RPMI7951 (cell line): ENCODE results near the gene PPP1R12B. TPM values are rescaled to one million over a fixed set of nuclear protein-coding genes. Genes with fewer than 3 reads are reported as not detected.
"Not testable (repeated sequence)": the region's sequence is repeated elsewhere in the genome, so short reads cannot be mapped to it uniquely, and the experiment has no call there.

Source experiments
- DNase-seq: peaks from one replicate; pipeline ENCODE4 v3.0.0-alpha.2; 2012; ENCODE audit warnings: low read depth
- total RNA-seq: library from RNA; depleted of rRNA; stranded (reverse); fragments of >200 nt; shearing (Covaris generic); gene quantifications from 2 replicates; pipeline ENCODE4 v1.2.3, GENCODE V29; 2014

The PPP1R12B gene
- total RNA-seq, 1 experiment from 2014 or later, result 11.2 TPM

- DNase-seq, result no peak
Measured at GRCh38 chr1:202452508-202452907, 104.0 kb downstream of the PPP1R12B start.

- peak; percentile 66 for DNase-seq
Measured at GRCh38 chr1:202456372-202457169, 108.1 kb downstream of the PPP1R12B start.

- DNase-seq, result not testable (repeated sequence)
Measured at GRCh38 chr1:202458651-202459050, 110.2 kb downstream of the PPP1R12B start.

GRCh38 chr1:202459470-202460142 is 111.1 kb downstream of the PPP1R12B start:
- DNase-seq, result peak; percentile 49

- peak; percentile 68 for DNase-seq
Measured at GRCh38 chr1:202460143-202460495, 111.6 kb downstream of the PPP1R12B start.

GRCh38 chr1:202462342-202463076 is 114.0 kb downstream of the PPP1R12B start:
- no peak for DNase-seq

GRCh38 chr1:202464153-202464742 is 115.7 kb downstream of the PPP1R12B start:
- peak; percentile 4 for DNase-seq

GRCh38 chr1:202465644-202466270 is 117.3 kb downstream of the PPP1R12B start:
- not testable (repeated sequence) for DNase-seq

- DNase-seq, result not testable (repeated sequence)
Measured at GRCh38 chr1:202466339-202466738, 117.8 kb downstream of the PPP1R12B start.

GRCh38 chr1:202467381-202467780 is 118.9 kb downstream of the PPP1R12B start:
- DNase-seq, result not testable (repeated sequence)

GRCh38 chr1:202468695-202469094 is 120.2 kb downstream of the PPP1R12B start:
- DNase-seq, result peak; percentile 39

GRCh38 chr1:202469123-202469522 is 120.6 kb downstream of the PPP1R12B start:
- not testable (repeated sequence) for DNase-seq

- DNase-seq, result no peak
Measured at GRCh38 chr1:202471246-202471645, 122.7 kb downstream of the PPP1R12B start.

- DNase-seq, result not testable (repeated sequence)
Measured at GRCh38 chr1:202472347-202473124, 124.0 kb downstream of the PPP1R12B start.

GRCh38 chr1:202473266-202474045 is 125.0 kb downstream of the PPP1R12B start:
- not testable (repeated sequence) for DNase-seq

GRCh38 chr1:202479661-202480060 is 131.2 kb downstream of the PPP1R12B start:
- not testable (repeated sequence) for DNase-seq

GRCh38 chr1:202480640-202481039 is 132.1 kb downstream of the PPP1R12B start:
- DNase-seq, result not testable (repeated sequence)

- DNase-seq, result peak; percentile 9
Measured at GRCh38 chr1:202483362-202483761, 134.9 kb downstream of the PPP1R12B start.

GRCh38 chr1:202484032-202484431 is 135.5 kb downstream of the PPP1R12B start:
- DNase-seq, result not testable (repeated sequence)

- DNase-seq, result not testable (repeated sequence)
Measured at GRCh38 chr1:202484820-202485219, 136.3 kb downstream of the PPP1R12B start.
